Thyroid gland (tissue), 4 donors: ENCODE data around the gene NPC2. TPM values are rescaled to one million over a fixed set of nuclear protein-coding genes. Genes with fewer than 3 reads are reported as not detected.

Source experiments
- DNase-seq, 2 donors: peaks; one replicate each; pipeline ENCODE4 v3.0.0-alpha.2; 2019
- H3K27ac ChIP-seq, 3 donors: fragments of 200-600 bp; sonication (generic); 1 replicate in 2 of 3; 2 replicates in 1 of 3; pipeline ENCODE4 v1.5.1; 2016 to 2019; ENCODE audit warnings: mild to moderate bottlenecking in 1 of 3, moderate library complexity in 1 of 3
- H3K27me3 ChIP-seq: fragments of 200-600 bp; sonication (generic); one replicate; pipeline ENCODE4 v1.5.1; 2019
- H3K36me3 ChIP-seq, 2 donors: fragments of 200-600 bp; sonication (generic); one replicate each; pipeline ENCODE4 v1.5.1; 2016 to 2019
- H3K4me1 ChIP-seq, 2 donors: fragments of 200-600 bp; sonication (generic); one replicate each; pipeline ENCODE4 v1.5.1; 2017 to 2019
- H3K4me3 ChIP-seq, 3 donors: fragments of 200-600 bp; sonication (generic); replicated peaks in 1 of 3; 1 replicate in 2 of 3; 2 replicates in 1 of 3; pipeline ENCODE4 v1.5.1; 2016; ENCODE audit warnings: mild to moderate bottlenecking in 1 of 3
- H3K9me3 ChIP-seq: fragments of 200-600 bp; sonication (generic); one replicate; pipeline ENCODE4 v1.5.1; 2017
- CTCF ChIP-seq, 6 experiments: fragments of 200-600 bp in 3 of 6; fragments of 450-650 bp in 3 of 6; sonication (generic) in 3 of 6; IDR thresholded peaks; one replicate each; pipeline ENCODE4 v1.5.1; 2016 to 2019; ENCODE audit warnings: antibody characterized with exemption in 6 of 6, mild to moderate bottlenecking in 2 of 6, inconsistent platforms in 1 of 6, moderate library complexity in 1 of 6
- POLR2A ChIP-seq, 2 donors: fragments of 450-650 bp; IDR thresholded peaks; one replicate each; pipeline ENCODE4 v1.6.1; 2017; ENCODE audit warnings: antibody characterized with exemption in 2 of 2, mild to moderate bottlenecking in 2 of 2, moderate library complexity in 1 of 2
- WGBS, 2 donors: methylation state at CpG; one replicate each; pipeline ENCODE4 v1.1.5; 2017; 5-methylcytosine and 5-hydroxymethylcytosine counted together
- intact Hi-C: fragments of 100-400 bp; cut with DNase I; formaldehyde crosslinking; loops from one replicate; pipeline ENCODE4 v1.15.1; 2023
- total RNA-seq, 4 donors: library from RNA; depleted of rRNA; stranded (reverse); fragments of >200 nt; gene quantifications; one replicate each; pipeline ENCODE4 v1.2.3, GENCODE V29; 2016

The NPC2 gene
- total RNA-seq, 4 donors from 2014 or later, result 583 to 1,617 (median 793) TPM

- TF ChIP-seq POLR2A (IDR thresholded peaks at IDR 0.05) (peak in 1 of 2 donors; percentile 38), CTCF (IDR thresholded peaks at IDR 0.05) (peak; percentile 58 to 94 (median 84))
- no peak overlapping the region for H3K4me3 ChIP-seq
- no peaks in the 10 kb centered on the region for H3K27me3 ChIP-seq
- H3K4me1 ChIP-seq, result peaks cover 7 to 9% of the 10 kb centered on the region in 2 donors
- peak; percentile 95 to 97 for DNase-seq
- no peaks in the 10 kb centered on the region for H3K9me3 ChIP-seq
- H3K27ac ChIP-seq, result peak overlapping the region; percentile 30 to 63 (median 54)
- peaks cover 19 to 33% of the 10 kb centered on the region in 2 donors for H3K36me3 ChIP-seq
- 35 to 45% methylated on average over 16 of the region's 16 CpGs for WGBS, 2 donors
- intact Hi-C loops, result loop anchor here (2.0 to 5.0 kb wide), 2 partner anchors 112 to 211 kb away; partner anchors contain the start of genes AREL1, FCF1 and LTBP2
Measured at GRCh38 chr14:74501135-74501614, 8.1 kb upstream of the NPC2 start.

- Histone ChIP-seq H3K4me1 (peaks cover 7 to 9% of the 10 kb centered on the region in 2 donors), H3K27ac (peak overlapping the region in 1 of 3 donors; percentile 14), H3K9me3 (no peaks in the 10 kb centered on the region), H3K27me3 (no peaks in the 10 kb centered on the region), H3K4me3 (no peak overlapping the region), H3K36me3 (peaks cover 19 to 29% of the 10 kb centered on the region in 2 donors)
- WGBS, 2 donors, result 91 to 96% methylated on average over 6 to 9 of the region's 10 CpGs
- TF ChIP-seq CTCF (IDR thresholded peaks at IDR 0.05), result no peak
- TF ChIP-seq POLR2A (IDR thresholded peaks at IDR 0.05), result no peak
- intact Hi-C loops, result loop anchor here (2.0 to 5.0 kb wide), 2 partner anchors 112 to 212 kb away; partner anchors contain the start of genes AREL1, FCF1 and LTBP2
- DNase-seq, result no peak
Measured at GRCh38 chr14:74500417-74501134, 7.5 kb upstream of the NPC2 start.

GRCh38 chr14:74495356-74495755, 2.3 kb upstream of the NPC2 start:
- no peak overlapping the region for H3K4me3 ChIP-seq
- no peak for DNase-seq
- 50 to 77% methylated on average over 2 of the region's 2 CpGs for WGBS, 2 donors
- H3K27me3 ChIP-seq, result no peaks in the 10 kb centered on the region
- intact Hi-C loops, result no loop called here
- no peak for TF ChIP-seq POLR2A (IDR thresholded peaks at IDR 0.05)
- TF ChIP-seq CTCF (IDR thresholded peaks at IDR 0.05), result no peak
- H3K4me1 ChIP-seq, result peaks cover 11 to 23% of the 10 kb centered on the region in 2 donors
- H3K9me3 ChIP-seq, result no peaks in the 10 kb centered on the region
- H3K27ac ChIP-seq, result no peak overlapping the region
- peaks cover 2 to 10% of the 10 kb centered on the region in 2 donors for H3K36me3 ChIP-seq

GRCh38 chr14:74493343-74494261, 497 bp upstream of the NPC2 start, which contains the start of gene ISCA2:
Gene ISCA2 (plus strand): TSS chr14:74493765. CDS start chr14:74493775, 10 bp downstream.
- intact Hi-C loops, result loop anchor here (5.0 kb wide), 1 partner anchor 131 kb away; no protein-coding TSS in a partner anchor
- 0% methylated on average over 12 to 15 of the region's 73 CpGs for WGBS, 2 donors
- peak within 1 kb of the TSS; percentile 45 to 99 (median 84) for H3K4me3 ChIP-seq
- peak; percentile 100 for DNase-seq
- peak in 2 of 6 experiments; percentile 1 to 10 for TF ChIP-seq CTCF (IDR thresholded peaks at IDR 0.05)
- peak in 1 of 2 donors; percentile 39 for TF ChIP-seq POLR2A (IDR thresholded peaks at IDR 0.05)
- no peaks in the 10 kb centered on the region for H3K9me3 ChIP-seq
- H3K27ac ChIP-seq, result peak within 1 kb of the TSS; percentile 87 to 99 (median 94)
- H3K36me3 ChIP-seq, result no peaks in the 10 kb centered on the region
- H3K27me3 ChIP-seq, result no peaks in the 10 kb centered on the region
- H3K4me1 ChIP-seq, result peaks cover 18 to 38% of the 10 kb centered on the region in 2 donors
